ENCODE results near the gene SRRM5.
A peak's percentile ranks its signal among the peaks of the same experiment; 100 is the strongest.
"Not testable (repeated sequence)": the region's sequence is repeated elsewhere in the genome, so short reads cannot be mapped to it uniquely, and the experiment has no call there.

SRRM5 gene

GRCh38 chr19:43638995-43639518 lies 27.2 kb downstream of the SRRM5 start:
- DNase-seq: no peak

GRCh38 chr19:43639519-43640423 lies 27.9 kb downstream of the SRRM5 start, which contains the start of gene CADM4:
TSS of gene CADM4 (minus strand) at chr19:43639850. CDS start at chr19:43639790, 60 bp downstream.
- no peak for DNase-seq

GRCh38 chr19:43640424-43640757 lies 28.5 kb downstream of the SRRM5 start:
- DNase-seq: no peak

GRCh38 chr19:43641333-43641732 lies 29.4 kb downstream of the SRRM5 start:
- no peak for DNase-seq

- DNase-seq: no peak
Observed at GRCh38 chr19:43642531-43642930, 30.6 kb downstream of the SRRM5 start.

GRCh38 chr19:43643326-43643725 lies 31.4 kb downstream of the SRRM5 start:
- DNase-seq: no peak

- DNase-seq: no peak
Observed at GRCh38 chr19:43644181-43644580, 32.3 kb downstream of the SRRM5 start.

GRCh38 chr19:43648633-43649032 lies 36.7 kb downstream of the SRRM5 start:
- DNase-seq: no peak

GRCh38 chr19:43649514-43649913 lies 37.6 kb downstream of the SRRM5 start:
- DNase-seq: no peak

GRCh38 chr19:43650276-43650675 lies 38.4 kb downstream of the SRRM5 start:
- not testable (repeated sequence) for DNase-seq

- DNase-seq: peak; percentile 63 to 76
Observed at GRCh38 chr19:43651758-43652545, 40.1 kb downstream of the SRRM5 start.

GRCh38 chr19:43652546-43652874 lies 40.6 kb downstream of the SRRM5 start:
- DNase-seq: no peak

GRCh38 chr19:43656436-43656835 lies 44.5 kb downstream of the SRRM5 start:
- no peak for DNase-seq

GRCh38 chr19:43658001-43658400 lies 46.1 kb downstream of the SRRM5 start:
- DNase-seq: no peak

GRCh38 chr19:43658494-43658893 lies 46.6 kb downstream of the SRRM5 start:
- DNase-seq: no peak

GRCh38 chr19:43660301-43660970 lies 48.5 kb downstream of the SRRM5 start:
- no peak for DNase-seq

- no peak for DNase-seq
Observed at GRCh38 chr19:43660971-43661360, 49.1 kb downstream of the SRRM5 start.

GRCh38 chr19:43662487-43662886 lies 50.6 kb downstream of the SRRM5 start:
- DNase-seq: no peak

- DNase-seq: peak; percentile 82 to 87
Observed at GRCh38 chr19:43664018-43664417, 52.1 kb downstream of the SRRM5 start.
